SW 1271 (cell line): Measurements from ENCODE around the gene DUSP12.
"Not testable (repeated sequence)": the region's sequence is repeated elsewhere in the genome, so short reads cannot be mapped to it uniquely, and the experiment has no call there.

Experiments
- DNase-seq, 2 experiments: peaks; one replicate each; lab custom pipeline; 2025; lab: John Stamatoyannopoulos, UW

Gene DUSP12

GRCh38 chr1:161727256-161727924 lies 22.2 kb upstream of the DUSP12 start:
- DNase-seq = no peak

- DNase-seq = no peak
Observed at GRCh38 chr1:161728376-161729226, 21.0 kb upstream of the DUSP12 start.

GRCh38 chr1:161730050-161730564 lies 19.5 kb upstream of the DUSP12 start:
- peak; percentile 2 to 8 for DNase-seq

GRCh38 chr1:161731241-161731640 lies 18.3 kb upstream of the DUSP12 start:
- no peak for DNase-seq

- no peak for DNase-seq
Observed at GRCh38 chr1:161731981-161732718, 17.4 kb upstream of the DUSP12 start.

- peak in 1 of 2 experiments; percentile 2 for DNase-seq
Observed at GRCh38 chr1:161733526-161733925, 16.1 kb upstream of the DUSP12 start.

- DNase-seq = no peak
Observed at GRCh38 chr1:161735837-161736236, 13.7 kb upstream of the DUSP12 start.

GRCh38 chr1:161736335-161736969 lies 13.1 kb upstream of the DUSP12 start:
- DNase-seq = no peak

- DNase-seq = no peak
Observed at GRCh38 chr1:161737625-161738024, 12.0 kb upstream of the DUSP12 start.

GRCh38 chr1:161738627-161739287 lies 10.8 kb upstream of the DUSP12 start:
- DNase-seq = peak; percentile 11 to 51

- no peak for DNase-seq
Observed at GRCh38 chr1:161739865-161740566, 9.6 kb upstream of the DUSP12 start.

GRCh38 chr1:161740921-161741320 lies 8.7 kb upstream of the DUSP12 start:
- DNase-seq = no peak

GRCh38 chr1:161743231-161743630 lies 6.4 kb upstream of the DUSP12 start:
- DNase-seq = no peak

GRCh38 chr1:161747801-161748200 lies 1.8 kb upstream of the DUSP12 start:
- no peak for DNase-seq

GRCh38 chr1:161763522-161764098 lies 14.0 kb downstream of the DUSP12 start:
- peak in 1 of 2 experiments; percentile 29 for DNase-seq

GRCh38 chr1:161766102-161766981 lies 16.8 kb downstream of the DUSP12 start, which contains the start of gene ATF6:
Gene ATF6 (plus strand): TSS chr1:161766320. CDS start chr1:161766361, 41 bp downstream.
- peak; percentile 36 to 88 for DNase-seq

- no peak for DNase-seq
Observed at GRCh38 chr1:161768461-161768860, 18.9 kb downstream of the DUSP12 start.

- DNase-seq = no peak
Observed at GRCh38 chr1:161768986-161769672, 19.5 kb downstream of the DUSP12 start.

GRCh38 chr1:161769673-161770045 lies 20.1 kb downstream of the DUSP12 start:
- not testable (repeated sequence) for DNase-seq
